IPS DF 19.7 (cell line): Measurements from ENCODE around the gene SLC28A1.

ENCODE experiments used
- DNase-seq: peaks from one replicate; pipeline ENCODE4 v3.0.0-alpha.2; 2013; ENCODE audit warnings: low read depth, low spot score

The SLC28A1 gene

GRCh38 chr15:84885801-84886200, 1.3 kb downstream of the SLC28A1 start:
- DNase-seq: no peak

GRCh38 chr15:84886211-84886983, 1.9 kb downstream of the SLC28A1 start:
- DNase-seq: no peak

GRCh38 chr15:84886984-84887299, 2.5 kb downstream of the SLC28A1 start:
- DNase-seq: no peak

GRCh38 chr15:84887938-84888337, 3.5 kb downstream of the SLC28A1 start:
- DNase-seq: no peak

GRCh38 chr15:84888639-84889038, 4.2 kb downstream of the SLC28A1 start:
- DNase-seq: no peak

GRCh38 chr15:84889313-84889990, 5.0 kb downstream of the SLC28A1 start:
- DNase-seq: no peak

- DNase-seq: no peak
Measured at GRCh38 chr15:84889991-84890669, 5.7 kb downstream of the SLC28A1 start.

- DNase-seq: no peak
Measured at GRCh38 chr15:84890670-84891162, 6.3 kb downstream of the SLC28A1 start.

GRCh38 chr15:84891339-84891738, 6.9 kb downstream of the SLC28A1 start:
- no peak for DNase-seq

- no peak for DNase-seq
Measured at GRCh38 chr15:84892786-84893307, 8.4 kb downstream of the SLC28A1 start.

- no peak for DNase-seq
Measured at GRCh38 chr15:84893607-84894006, 9.1 kb downstream of the SLC28A1 start.

GRCh38 chr15:84894736-84895425, 10.4 kb downstream of the SLC28A1 start:
- DNase-seq: no peak

- no peak for DNase-seq
Measured at GRCh38 chr15:84898761-84899160, 14.3 kb downstream of the SLC28A1 start.

- DNase-seq: no peak
Measured at GRCh38 chr15:84899750-84900149, 15.3 kb downstream of the SLC28A1 start.

GRCh38 chr15:84901540-84901939, 17.1 kb downstream of the SLC28A1 start:
- no peak for DNase-seq

GRCh38 chr15:84903751-84904150, 19.3 kb downstream of the SLC28A1 start:
- no peak for DNase-seq

GRCh38 chr15:84904419-84904818, 20.0 kb downstream of the SLC28A1 start:
- DNase-seq: no peak

GRCh38 chr15:84905016-84905916, 20.8 kb downstream of the SLC28A1 start:
- DNase-seq: no peak

GRCh38 chr15:84907731-84908130, 23.3 kb downstream of the SLC28A1 start:
- no peak for DNase-seq

- no peak for DNase-seq
Measured at GRCh38 chr15:84908564-84908963, 24.1 kb downstream of the SLC28A1 start.

GRCh38 chr15:84909029-84909428, 24.6 kb downstream of the SLC28A1 start:
- no peak for DNase-seq
